GM21717 (cell line): ENCODE data around the gene GLUD1.
"Not testable (repeated sequence)": the region's sequence is repeated elsewhere in the genome, so short reads cannot be mapped to it uniquely, and the experiment has no call there.

Experiments used
- ATAC-seq: cut with Tn5 transposase; IDR thresholded peaks from one replicate; pipeline ENCODE4 v1.9.1; 2021; ENCODE audit warnings: mild to moderate bottlenecking, moderate library complexity; ENCODE audit not compliant: unreplicated experiment

Gene GLUD1

GRCh38 chr10:87053577-87054181 is 41.0 kb downstream of the GLUD1 start:
- no peak for ATAC-seq

- ATAC-seq: no peak
Measured at GRCh38 chr10:87053111-87053510, 41.5 kb downstream of the GLUD1 start.

- no peak for ATAC-seq
Measured at GRCh38 chr10:87045434-87045938, 49.2 kb downstream of the GLUD1 start.

GRCh38 chr10:87043579-87043978 is 51.1 kb downstream of the GLUD1 start:
- not testable (repeated sequence) for ATAC-seq

- no peak for ATAC-seq
Measured at GRCh38 chr10:87038786-87039185, 55.9 kb downstream of the GLUD1 start.

GRCh38 chr10:87038286-87038717 is 56.3 kb downstream of the GLUD1 start:
- ATAC-seq: no peak

GRCh38 chr10:87036623-87037022 is 58.0 kb downstream of the GLUD1 start:
- ATAC-seq: no peak

GRCh38 chr10:87030912-87031635 is 63.6 kb downstream of the GLUD1 start:
- no peak for ATAC-seq

- ATAC-seq: not testable (repeated sequence)
Measured at GRCh38 chr10:87030419-87030818, 64.2 kb downstream of the GLUD1 start.

GRCh38 chr10:87026747-87027508 is 67.7 kb downstream of the GLUD1 start:
- ATAC-seq: not testable (repeated sequence)

- not testable (repeated sequence) for ATAC-seq
Measured at GRCh38 chr10:87025285-87025958, 69.2 kb downstream of the GLUD1 start.

GRCh38 chr10:87020056-87020455 is 74.6 kb downstream of the GLUD1 start, which contains the start of gene FAM25A:
Gene FAM25A, plus strand, starts transcription at chr10:87020294. Its CDS starts 31 bp downstream, at chr10:87020325.
- ATAC-seq: not testable (repeated sequence)

- not testable (repeated sequence) for ATAC-seq
Measured at GRCh38 chr10:87019504-87019903, 75.1 kb downstream of the GLUD1 start.

GRCh38 chr10:87019066-87019465 is 75.6 kb downstream of the GLUD1 start:
- ATAC-seq: not testable (repeated sequence)

- ATAC-seq: not testable (repeated sequence)
Measured at GRCh38 chr10:87018127-87018526, 76.5 kb downstream of the GLUD1 start.

GRCh38 chr10:87014986-87015716 is 79.5 kb downstream of the GLUD1 start:
- not testable (repeated sequence) for ATAC-seq

- not testable (repeated sequence) for ATAC-seq
Measured at GRCh38 chr10:87013528-87013927, 81.1 kb downstream of the GLUD1 start.

GRCh38 chr10:87009134-87009696 is 85.4 kb downstream of the GLUD1 start:
- not testable (repeated sequence) for ATAC-seq

- ATAC-seq: not testable (repeated sequence)
Measured at GRCh38 chr10:87008303-87008702, 86.3 kb downstream of the GLUD1 start.

GRCh38 chr10:87007674-87008073 is 87.0 kb downstream of the GLUD1 start:
- ATAC-seq: not testable (repeated sequence)
